ENCODE results near the gene CDC14B.

Gene CDC14B

GRCh38 chr9:96524045-96524444 lies 95.6 kb downstream of the CDC14B start:
- TF ChIP-seq POLR2AphosphoS5 (IDR thresholded peaks at IDR 0.05; ENCODE audit: low read depth, low read length) (no peak), TAF1 (IDR thresholded peaks at IDR 0.05; ENCODE audit: borderline replicate concordance, insufficient read depth, low read length) (no peak), SIN3A (IDR thresholded peaks at IDR 0.05; ENCODE audit: borderline replicate concordance, insufficient read depth, low read length) (no peak), REST (IDR thresholded peaks at IDR 0.05; ENCODE audit: insufficient read depth in 1 of 2, low read depth in 2 of 2, low read length in 2 of 2) (no peak), FOXP2 (optimal IDR thresholded peaks at IDR 0.05; ENCODE audit: borderline replicate concordance, extremely low read depth, extremely low read length, insufficient read depth) (no peak)

- TF ChIP-seq TAF1 (IDR thresholded peaks at IDR 0.05; ENCODE audit: borderline replicate concordance, insufficient read depth, low read length), result no peak
- TF ChIP-seq POLR2AphosphoS5 (IDR thresholded peaks at IDR 0.05; ENCODE audit: low read depth, low read length), result no peak
- no peak for TF ChIP-seq REST (IDR thresholded peaks at IDR 0.05; ENCODE audit: insufficient read depth in 1 of 2, low read depth in 2 of 2, low read length in 2 of 2)
- no peak for TF ChIP-seq FOXP2 (optimal IDR thresholded peaks at IDR 0.05; ENCODE audit: borderline replicate concordance, extremely low read depth, extremely low read length, insufficient read depth)
- TF ChIP-seq SIN3A (IDR thresholded peaks at IDR 0.05; ENCODE audit: borderline replicate concordance, insufficient read depth, low read length), result no peak
Observed at GRCh38 chr9:96523374-96523773, 96.3 kb downstream of the CDC14B start.

GRCh38 chr9:96522366-96522765 lies 97.3 kb downstream of the CDC14B start:
- TF ChIP-seq REST (IDR thresholded peaks at IDR 0.05; ENCODE audit: insufficient read depth in 1 of 2, low read depth in 2 of 2, low read length in 2 of 2) (no peak), TAF1 (IDR thresholded peaks at IDR 0.05; ENCODE audit: borderline replicate concordance, insufficient read depth, low read length) (no peak), SIN3A (IDR thresholded peaks at IDR 0.05; ENCODE audit: borderline replicate concordance, insufficient read depth, low read length) (no peak), FOXP2 (optimal IDR thresholded peaks at IDR 0.05; ENCODE audit: borderline replicate concordance, extremely low read depth, extremely low read length, insufficient read depth) (no peak), POLR2AphosphoS5 (IDR thresholded peaks at IDR 0.05; ENCODE audit: low read depth, low read length) (no peak)

GRCh38 chr9:96519787-96520186 lies 99.9 kb downstream of the CDC14B start:
- TF ChIP-seq TAF1 (IDR thresholded peaks at IDR 0.05; ENCODE audit: borderline replicate concordance, insufficient read depth, low read length) (no peak), FOXP2 (optimal IDR thresholded peaks at IDR 0.05; ENCODE audit: borderline replicate concordance, extremely low read depth, extremely low read length, insufficient read depth) (no peak), SIN3A (IDR thresholded peaks at IDR 0.05; ENCODE audit: borderline replicate concordance, insufficient read depth, low read length) (no peak), REST (IDR thresholded peaks at IDR 0.05; ENCODE audit: insufficient read depth in 1 of 2, low read depth in 2 of 2, low read length in 2 of 2) (no peak), POLR2AphosphoS5 (IDR thresholded peaks at IDR 0.05; ENCODE audit: low read depth, low read length) (no peak)

GRCh38 chr9:96519095-96519494 lies 100.5 kb downstream of the CDC14B start:
- TF ChIP-seq POLR2AphosphoS5 (IDR thresholded peaks at IDR 0.05; ENCODE audit: low read depth, low read length) (no peak), REST (IDR thresholded peaks at IDR 0.05; ENCODE audit: insufficient read depth in 1 of 2, low read depth in 2 of 2, low read length in 2 of 2) (no peak), FOXP2 (optimal IDR thresholded peaks at IDR 0.05; ENCODE audit: borderline replicate concordance, extremely low read depth, extremely low read length, insufficient read depth) (no peak), TAF1 (IDR thresholded peaks at IDR 0.05; ENCODE audit: borderline replicate concordance, insufficient read depth, low read length) (no peak), SIN3A (IDR thresholded peaks at IDR 0.05; ENCODE audit: borderline replicate concordance, insufficient read depth, low read length) (no peak)
